GM18507 (cell line): Measurements from ENCODE around the gene NDST3.
"Not testable (repeated sequence)": the region's sequence is repeated elsewhere in the genome, so short reads cannot be mapped to it uniquely, and the experiment has no call there.

Source experiments
- DNase-seq: peaks from one replicate; pipeline ENCODE4 v3.0.0; 2011; ENCODE audit warnings: low read depth; ENCODE audit not compliant: insufficient read length; ENCODE audit errors: extremely low spot score
- FAIRE-seq: peaks from 2 replicates; lab custom pipeline; 2011; peaks lifted over from hg19 to GRCh38; lab: Jason Lieb, UNC

Gene NDST3

GRCh38 chr4:118287711-118288451 is 253.6 kb downstream of the NDST3 start:
- no peak for FAIRE-seq

GRCh38 chr4:118289794-118290193 is 255.5 kb downstream of the NDST3 start:
- no peak for FAIRE-seq
- no peak for DNase-seq

More at GRCh38 chr4:118287711-118288451, 253.6 kb downstream of the NDST3 start:
- DNase-seq, result no peak

- FAIRE-seq (no peak), DNase-seq (no peak)
Observed at GRCh38 chr4:118290951-118291350, 256.7 kb downstream of the NDST3 start.

DNA sequence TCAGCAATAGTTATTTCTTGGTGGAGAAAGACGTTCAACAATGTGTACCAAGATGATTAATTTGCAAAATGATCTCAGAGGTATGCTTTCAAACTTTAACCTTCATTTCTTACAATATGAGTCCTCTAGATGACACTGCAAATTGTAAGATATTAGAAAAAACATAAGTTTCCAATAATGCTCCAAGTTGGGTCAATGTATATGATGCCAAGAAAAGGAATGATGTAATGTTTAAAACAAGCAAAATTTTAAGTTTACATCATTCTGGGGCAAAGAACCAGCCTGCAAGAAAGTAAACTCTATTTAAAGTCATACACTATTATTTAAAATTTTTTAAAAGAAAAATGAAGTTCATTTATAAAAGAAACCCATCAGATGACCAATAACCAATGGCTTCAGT is 262.4 kb downstream of the NDST3 start:
- no peak for FAIRE-seq
- no peak for DNase-seq

- not testable (repeated sequence) for FAIRE-seq, DNase-seq
Observed at GRCh38 chr4:118299619-118300018, 265.3 kb downstream of the NDST3 start.

GRCh38 chr4:118307643-118308042 is 273.4 kb downstream of the NDST3 start:
- no peak for FAIRE-seq
- DNase-seq, result no peak
